Stimulated activated CD8-positive, alpha-beta memory T cell treated with anti-CD3 and anti-CD28 coated beads, Interleukin-15, amount 100 ng/mL, for 1 hour (primary cell): ENCODE results near the gene CLK4.

Experiments
- DNase-seq: peaks from one replicate; pipeline ENCODE4 v3.0.0-alpha.2; 2020; ENCODE audit warnings: low read depth

Gene CLK4

DNA sequence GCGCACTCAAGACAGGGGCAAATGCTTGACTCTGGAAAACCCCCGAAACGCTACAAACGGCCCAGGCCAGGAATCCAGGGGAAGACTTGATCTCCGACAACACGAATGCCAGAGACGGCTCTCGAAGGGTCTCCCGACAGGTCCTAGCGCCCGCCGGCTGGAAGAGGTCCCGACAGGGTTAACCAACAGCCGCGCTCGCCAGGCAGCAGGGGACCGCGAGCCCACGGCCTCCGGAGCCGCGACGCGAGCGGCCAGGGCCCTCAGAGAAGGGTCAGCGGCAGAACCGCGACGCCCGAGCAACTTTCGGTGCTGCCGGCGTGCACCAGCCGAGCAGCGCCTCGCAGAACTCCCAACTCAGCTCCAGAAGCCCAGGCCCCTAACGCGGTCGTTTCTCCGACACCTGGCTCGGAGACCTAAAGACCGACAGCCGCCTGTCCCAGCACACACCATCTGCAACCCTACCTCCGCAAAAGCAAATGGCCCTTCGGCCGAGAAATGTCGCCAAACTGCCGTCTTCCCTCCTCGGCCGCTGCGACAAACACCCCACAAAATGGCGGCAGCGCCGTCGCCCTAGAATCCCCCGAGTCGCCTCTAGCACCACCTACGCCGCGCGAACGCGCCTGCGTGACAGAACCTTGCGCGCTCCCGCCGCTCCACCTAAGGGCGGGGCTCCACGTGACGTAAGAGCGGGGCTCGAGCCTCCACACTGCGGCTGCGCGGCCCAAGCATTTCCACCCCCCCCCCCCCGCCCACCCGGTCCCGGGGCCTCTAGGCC is at the start of gene CLK4:
TSS of gene CLK4 (minus strand) at position 567 of the 775 bp plus-strand sequence. CDS start 3,634 bp downstream, outside the sequence.
- DNase-seq, result peak; percentile 93

DNA sequence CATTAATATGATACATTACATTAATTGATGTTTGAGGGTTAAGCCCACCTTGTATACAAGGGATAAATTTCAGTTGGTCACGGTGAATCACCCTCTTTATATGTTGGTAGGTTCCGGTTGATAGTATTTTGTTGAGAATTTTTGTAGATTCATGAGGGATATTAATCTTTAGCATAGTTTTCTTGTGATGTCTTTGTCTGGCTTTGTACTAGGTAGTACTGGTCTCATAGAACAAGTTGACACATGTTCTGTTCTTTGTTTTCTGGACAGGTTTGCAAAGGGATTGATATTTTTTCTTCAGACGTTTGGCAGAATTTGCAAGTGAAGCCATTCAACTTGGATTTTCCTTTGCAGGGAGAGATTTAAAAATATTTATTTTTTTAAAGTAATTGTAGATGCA is 49.1 kb upstream of the CLK4 start:
- no peak for DNase-seq

DNA sequence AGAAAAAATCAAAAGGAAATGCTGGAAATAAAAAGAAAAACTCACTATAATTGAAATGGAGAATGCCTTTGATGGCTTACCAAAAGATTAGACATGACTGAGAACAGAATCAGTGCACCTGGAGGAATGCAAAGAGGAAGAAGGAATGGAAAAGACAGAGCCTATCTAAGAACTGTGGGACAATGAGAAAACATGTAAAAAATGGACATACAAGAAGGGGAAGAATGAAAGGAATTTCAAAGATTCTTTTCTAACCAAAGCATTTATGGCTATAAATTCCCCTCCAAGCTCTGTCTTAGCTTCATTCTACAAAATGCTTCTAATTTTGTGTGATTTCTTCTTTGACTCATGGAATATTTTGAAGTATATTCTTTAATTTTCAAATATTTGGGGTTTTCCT is 47.5 kb upstream of the CLK4 start:
- DNase-seq, result no peak

DNA sequence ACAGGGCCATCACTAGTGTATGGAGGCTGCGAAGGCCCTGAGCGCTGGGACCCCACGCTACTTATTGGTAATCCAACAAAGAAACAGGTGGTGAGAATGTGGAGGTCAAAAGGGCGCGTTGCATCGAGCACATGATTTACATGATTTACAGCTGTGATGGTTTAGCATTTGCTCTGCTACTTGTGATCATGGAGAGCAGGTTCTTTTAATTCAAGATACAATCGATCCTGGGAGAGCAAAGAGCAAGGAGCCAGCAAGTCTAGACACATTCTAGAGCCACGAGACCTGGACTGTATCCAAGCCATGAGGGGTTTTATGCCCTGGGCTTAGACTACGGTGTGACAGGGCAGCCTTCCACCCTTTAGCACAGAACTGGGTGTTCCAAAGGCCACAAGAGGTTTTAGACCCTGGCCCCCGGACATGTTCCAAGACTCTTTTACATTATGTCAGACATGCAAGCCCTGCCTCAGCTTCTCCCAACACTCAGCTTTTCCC is 47.0 kb upstream of the CLK4 start:
- DNase-seq, result no peak

DNA sequence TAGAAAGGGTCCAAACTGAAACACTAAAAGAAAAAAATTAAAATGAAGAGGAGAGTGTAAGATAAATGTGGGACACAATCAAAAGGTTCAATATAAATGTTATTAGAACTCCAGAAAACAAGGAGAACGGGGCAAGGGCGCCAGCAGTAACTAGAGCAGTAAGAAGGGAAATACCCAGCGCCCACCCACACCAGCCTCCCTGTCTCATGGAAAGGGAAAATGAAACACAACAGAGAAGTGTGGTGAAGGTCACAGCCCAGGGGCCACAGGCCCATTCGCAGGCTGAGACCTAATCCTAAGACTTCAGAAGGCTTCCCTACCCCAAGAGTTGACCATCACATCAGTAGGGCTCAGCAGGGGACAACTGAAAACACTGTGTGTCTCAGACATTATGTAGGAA is 45.8 kb upstream of the CLK4 start:
- DNase-seq, result no peak

DNA sequence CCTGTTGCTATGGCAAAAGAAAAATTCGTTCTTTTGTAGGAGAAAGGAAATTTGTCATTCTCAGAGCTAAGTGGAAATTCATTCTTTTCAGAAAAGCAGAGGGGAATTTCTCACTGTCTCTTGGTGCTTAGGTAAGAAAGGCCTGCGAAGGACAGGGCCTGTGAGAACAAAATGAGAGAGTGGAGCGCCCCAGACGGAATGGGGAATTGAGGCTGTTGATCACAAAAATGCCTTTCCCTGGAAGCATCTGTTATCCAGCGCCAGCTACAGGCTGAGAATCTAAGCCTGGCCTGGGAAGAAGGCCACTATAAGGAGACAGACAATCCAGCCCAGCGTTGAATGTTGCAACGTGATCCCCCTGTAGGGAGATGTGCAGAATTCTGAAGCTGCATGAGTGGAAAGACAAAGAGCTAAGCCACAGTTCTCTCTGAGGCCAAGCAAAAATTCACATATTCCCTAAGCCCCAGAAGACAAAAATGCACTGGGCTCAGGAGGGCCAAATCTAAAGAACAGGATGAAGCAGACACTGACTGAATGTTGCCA is 44.8 kb upstream of the CLK4 start:
- DNase-seq, result no peak

DNA sequence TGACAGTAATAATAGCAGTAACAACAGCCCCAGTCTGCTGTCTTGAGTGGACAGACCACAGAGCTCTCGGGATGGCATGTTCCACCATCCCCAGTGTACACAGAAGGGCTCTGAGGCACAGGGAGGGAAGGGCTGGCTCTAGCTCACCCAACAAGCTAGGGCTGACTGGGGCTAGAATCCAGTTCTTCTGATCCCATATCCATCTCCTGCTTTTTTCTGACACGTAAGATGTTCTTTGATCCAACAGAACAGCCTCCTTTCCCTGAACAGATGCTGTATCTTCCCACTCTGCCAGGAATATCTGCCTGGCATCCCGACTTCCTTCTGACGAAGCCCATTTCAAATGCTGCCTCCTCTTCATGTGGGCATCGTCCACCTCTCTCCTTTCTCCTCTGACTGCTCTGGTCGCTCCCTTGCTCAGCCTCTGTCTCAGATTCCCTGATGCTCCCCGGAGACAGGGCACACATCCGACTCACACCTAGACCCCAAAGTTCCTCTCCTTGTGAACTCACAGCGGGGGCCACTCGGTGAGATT is 43.6 kb upstream of the CLK4 start:
- DNase-seq, result no peak

DNA sequence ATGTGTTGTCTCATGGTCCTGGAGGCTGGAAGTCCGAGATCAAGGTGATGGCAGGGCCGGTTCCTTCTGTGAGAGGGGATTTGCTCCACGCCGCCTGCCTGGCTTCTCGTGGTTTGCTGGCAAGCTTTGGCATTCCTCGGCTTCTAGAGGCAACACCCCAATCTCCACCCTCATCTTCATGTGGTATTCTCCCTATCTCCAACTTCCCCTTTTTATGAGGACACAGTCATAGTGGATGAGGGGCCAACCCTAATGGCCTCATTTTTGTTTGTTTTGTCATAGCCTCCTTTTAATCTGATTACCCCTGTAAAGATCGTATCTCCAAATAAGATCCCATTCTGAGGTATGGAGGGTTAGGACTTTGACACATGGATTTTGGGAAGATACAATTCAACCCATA is 41.7 kb upstream of the CLK4 start:
- DNase-seq, result no peak

DNA sequence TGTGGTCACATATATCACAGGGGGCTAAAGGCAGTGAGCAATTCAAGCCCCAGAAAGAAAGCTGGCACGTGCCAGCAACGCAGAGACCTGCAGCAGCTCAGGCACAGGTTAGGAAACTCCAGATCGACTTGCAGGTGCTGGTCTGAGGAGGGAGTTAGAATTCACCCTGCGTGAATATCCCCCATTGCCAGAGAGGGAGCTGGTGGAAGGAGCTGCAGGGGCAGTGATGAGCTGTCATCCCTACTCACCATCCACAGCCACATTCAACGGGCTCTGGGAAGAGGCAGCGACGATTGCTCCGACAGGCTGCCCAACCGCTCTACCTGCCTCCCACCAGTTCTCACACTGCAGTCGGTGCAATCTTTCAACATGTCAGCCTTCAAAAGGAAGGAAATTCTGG is 40.8 kb upstream of the CLK4 start:
- DNase-seq, result no peak

DNA sequence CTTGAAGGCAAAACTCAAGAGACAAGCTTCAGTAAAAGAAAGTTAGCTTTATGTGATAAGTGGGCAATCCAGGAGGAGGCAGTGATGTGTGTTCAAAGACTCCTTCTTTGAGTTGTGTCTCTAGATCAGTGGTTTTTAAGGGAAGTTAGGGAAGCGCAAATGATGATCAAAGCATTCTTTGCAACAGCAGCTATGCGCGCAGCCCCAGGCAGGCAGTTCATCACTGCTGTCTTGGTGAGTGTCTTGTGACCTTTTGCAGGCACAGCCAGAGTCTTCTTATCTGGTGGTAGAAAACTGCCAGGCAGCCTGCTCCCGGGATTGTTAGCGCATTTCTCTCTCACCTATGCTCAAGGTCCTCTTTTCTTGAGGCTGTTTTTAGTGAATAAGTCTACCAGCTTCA is 40.3 kb upstream of the CLK4 start:
- DNase-seq, result no peak

DNA sequence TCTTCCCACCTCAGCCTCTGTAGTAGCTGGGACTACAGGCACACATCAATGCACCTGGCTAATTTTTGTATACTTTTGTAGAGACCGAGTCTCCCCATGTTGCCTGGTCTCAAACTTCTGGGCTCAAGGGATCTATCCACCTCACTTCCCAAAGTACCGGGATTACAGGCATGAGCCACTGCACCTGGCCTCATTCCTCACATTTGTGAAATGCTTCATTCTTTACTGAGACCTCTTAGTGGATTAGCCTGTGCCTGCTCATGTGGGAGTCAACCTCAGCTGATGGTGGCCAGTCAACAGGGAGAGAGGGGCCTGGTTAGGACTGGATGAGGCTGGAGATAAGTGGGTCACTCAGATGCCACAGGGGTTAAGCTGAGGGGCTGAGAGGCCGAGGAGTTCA is 37.3 kb upstream of the CLK4 start:
- no peak for DNase-seq

DNA sequence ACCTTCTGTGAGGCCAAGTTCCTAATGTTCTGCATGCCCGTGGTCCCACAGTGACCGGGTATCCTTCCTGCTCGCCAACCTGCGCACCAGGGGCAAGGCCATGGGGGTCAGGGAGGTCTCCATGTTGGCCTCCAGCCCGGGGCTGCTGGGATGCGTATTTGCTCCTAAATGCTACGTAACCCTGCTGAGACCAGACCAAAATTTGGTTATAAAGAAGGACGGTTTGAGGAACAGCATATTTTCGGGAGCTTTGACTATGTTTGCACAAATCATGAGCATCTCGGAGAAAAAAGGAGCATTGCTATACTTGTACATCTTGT is 35.7 kb upstream of the CLK4 start:
- no peak for DNase-seq

DNA sequence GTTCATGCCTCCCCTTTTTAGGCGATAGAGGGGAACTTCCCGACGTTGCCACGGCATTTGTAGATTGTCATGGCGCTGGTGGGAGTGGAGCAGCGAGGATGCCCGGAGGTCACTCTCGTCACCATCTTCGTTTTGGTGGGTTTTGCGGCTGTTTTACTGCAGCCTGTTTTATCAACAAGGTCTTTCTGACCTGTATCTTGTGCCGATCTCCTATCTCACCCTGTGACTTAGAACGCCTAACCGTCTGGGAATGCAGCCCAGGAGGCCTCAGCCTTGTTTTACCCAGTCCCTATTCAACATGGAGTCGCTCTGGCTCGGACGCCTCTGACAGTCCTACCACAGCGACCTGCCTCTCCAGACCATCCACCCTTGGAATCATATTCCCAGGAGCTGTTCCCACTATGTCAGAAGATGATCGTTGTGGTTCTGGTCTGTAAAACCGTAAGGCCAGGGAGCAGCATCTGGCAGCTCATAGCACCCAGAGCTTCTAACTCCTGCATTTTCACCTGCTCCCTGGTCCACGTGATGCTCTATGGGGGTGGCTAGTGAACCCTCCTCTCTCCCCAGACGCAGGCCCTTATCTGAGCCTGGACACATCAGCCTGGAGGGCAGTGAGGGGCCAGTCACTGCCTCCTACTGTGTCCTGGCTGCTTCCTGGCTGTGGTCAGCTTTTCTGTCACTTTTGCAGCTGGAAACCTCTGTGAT is 35.1 kb upstream of the CLK4 start:
- no peak for DNase-seq

DNA sequence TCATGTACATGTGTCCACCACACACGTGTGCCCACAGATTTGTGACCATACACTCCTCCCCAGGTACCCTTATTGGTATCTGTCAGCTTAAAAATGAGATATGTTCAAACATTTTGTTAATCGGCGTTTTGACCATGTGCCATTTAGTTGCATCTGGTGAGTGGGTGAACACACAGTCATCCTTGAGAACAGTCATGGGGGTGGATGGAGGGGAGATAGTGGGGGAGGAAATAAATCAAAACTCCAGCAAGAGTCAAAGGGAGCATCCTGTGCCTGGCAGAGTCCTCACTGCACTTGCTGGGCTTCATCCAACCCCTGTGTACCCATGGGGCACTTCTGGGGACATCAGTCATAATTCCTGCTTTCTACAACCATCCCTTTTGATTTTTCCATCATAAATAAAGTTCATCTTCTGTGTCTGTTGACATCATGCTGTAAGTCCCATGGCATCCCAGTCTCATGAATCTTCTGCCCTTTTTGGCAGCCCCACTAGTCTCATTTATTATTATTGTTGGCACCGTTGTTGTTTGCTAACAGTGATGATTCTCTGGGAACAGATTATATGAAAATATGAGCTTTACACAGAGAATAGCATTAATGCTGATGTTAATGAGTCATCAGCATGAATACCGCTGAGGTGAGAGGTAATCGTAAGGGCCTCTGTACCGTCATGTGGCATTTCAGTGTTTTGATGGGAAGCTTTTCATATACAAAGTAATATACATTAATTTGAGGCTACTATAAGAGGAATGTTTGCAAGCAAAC is 24.4 kb upstream of the CLK4 start:
- DNase-seq, result no peak

DNA sequence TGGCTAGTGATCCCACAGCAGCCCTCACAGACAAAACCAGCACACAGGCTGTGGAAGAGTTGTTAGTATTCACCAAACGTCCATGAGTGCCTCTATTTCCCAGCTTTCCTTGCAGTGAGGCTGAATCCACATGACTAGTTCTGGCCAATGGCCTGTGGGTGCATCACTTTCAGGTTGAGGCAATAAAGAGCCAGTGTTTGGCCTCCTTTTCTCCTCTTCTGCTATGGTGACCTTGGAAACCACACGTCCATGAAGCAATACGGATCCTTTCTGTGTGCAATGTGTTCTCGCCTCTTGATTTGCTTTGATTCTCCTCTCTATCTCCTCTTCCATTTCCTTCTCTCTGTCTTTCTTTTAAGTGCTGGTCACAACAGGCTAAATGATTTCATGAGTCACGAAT is 23.4 kb upstream of the CLK4 start:
- DNase-seq, result no peak

DNA sequence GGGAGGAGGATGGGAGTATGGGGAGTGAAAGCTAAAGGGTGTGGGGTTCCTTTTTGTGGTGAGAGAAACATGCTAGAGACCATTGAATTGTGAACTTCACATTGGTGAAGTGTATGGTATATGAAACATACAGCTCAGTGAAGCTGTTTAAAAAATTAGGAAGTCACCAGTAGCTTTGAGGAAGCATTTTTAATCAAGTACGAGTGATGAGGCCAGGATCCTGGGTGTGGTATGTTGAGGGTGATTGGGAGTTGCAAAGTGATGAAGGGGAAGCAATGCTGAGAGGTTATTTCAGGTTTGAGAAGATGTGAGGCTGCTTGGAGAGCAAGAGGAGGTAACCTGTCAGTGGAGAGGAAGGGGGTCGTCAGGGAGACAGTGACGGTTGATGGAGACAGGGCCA is 22.7 kb upstream of the CLK4 start:
- DNase-seq, result no peak

DNA sequence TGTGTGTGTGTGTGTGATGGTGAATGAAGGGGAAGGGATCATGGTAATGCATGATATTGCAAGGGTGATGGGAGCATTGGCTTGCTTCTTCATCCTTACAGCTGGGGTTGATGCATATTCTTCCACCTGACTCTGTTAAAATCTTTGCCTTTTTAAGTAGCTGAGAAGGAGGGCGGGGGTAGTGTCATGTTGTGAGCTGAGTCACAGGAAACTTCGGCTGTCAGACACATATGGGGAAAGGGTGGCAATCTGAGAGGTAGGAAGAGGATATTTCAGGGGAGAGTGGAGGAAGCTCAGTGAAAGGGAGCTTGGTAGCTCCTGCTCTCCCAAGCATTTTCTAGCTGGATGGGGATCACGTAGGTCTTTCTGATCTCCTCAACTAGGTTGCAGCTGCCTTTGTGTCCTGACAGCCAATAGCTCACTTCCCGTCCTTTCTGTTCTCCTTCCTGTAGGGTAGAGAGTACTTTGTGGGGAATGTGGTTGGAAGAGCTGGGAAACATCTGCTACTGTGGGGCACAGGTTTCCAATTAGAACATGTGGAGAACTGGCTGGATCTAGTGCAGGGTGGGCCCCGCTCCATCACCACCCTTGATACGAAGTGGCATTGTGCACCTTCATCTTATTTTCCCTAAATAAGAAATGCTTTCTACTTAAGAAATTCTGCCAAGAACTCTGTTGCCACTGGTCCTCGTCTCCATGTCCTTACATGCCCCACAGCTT is 18.1 kb upstream of the CLK4 start:
- no peak for DNase-seq

DNA sequence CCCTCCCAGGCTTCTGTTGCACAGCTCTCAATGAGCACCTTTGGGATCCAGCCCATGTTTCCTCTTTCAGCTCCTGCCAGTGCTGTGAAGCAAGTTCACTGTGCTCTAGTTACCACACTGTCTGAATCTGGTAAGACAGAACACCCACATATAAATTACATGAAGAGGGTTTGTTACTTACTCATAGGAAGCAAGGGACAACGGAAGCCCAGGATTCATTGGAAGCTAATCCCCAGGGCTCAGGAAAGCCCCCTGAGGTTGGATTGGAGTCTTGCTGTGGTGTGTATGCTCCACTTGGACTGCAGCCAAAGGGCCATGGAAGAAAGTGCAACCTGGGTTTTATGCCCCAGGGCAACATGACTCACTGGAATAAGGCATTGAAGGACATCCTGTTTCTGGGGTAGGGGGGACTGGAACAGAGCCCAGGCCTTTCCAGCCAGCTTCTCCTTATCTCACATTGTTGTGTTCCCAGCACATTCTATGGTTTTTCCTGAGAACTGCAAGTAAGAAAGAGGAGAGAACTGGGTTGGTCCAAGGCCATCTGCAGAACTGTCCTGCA is 15.6 kb upstream of the CLK4 start:
- DNase-seq, result no peak

DNA sequence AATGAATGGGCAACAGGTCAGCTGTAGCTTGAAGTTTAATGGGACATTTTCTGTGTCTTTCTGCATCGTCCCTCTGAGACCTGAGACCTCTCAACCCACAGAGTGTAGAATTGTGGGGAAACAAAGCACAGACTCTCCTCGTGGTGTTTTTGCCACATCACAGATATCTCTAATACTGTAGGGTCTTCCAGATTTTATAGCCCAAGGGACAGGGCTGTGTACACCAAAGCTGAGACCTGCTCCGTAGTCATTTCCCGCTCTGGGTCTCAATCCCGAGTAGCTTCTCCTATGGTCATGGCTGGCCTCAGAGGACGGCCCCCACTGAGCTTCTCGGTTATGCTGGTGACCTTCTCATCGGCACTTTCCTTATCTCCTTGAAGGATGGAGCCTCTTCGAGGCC is 14.9 kb upstream of the CLK4 start:
- no peak for DNase-seq

DNA sequence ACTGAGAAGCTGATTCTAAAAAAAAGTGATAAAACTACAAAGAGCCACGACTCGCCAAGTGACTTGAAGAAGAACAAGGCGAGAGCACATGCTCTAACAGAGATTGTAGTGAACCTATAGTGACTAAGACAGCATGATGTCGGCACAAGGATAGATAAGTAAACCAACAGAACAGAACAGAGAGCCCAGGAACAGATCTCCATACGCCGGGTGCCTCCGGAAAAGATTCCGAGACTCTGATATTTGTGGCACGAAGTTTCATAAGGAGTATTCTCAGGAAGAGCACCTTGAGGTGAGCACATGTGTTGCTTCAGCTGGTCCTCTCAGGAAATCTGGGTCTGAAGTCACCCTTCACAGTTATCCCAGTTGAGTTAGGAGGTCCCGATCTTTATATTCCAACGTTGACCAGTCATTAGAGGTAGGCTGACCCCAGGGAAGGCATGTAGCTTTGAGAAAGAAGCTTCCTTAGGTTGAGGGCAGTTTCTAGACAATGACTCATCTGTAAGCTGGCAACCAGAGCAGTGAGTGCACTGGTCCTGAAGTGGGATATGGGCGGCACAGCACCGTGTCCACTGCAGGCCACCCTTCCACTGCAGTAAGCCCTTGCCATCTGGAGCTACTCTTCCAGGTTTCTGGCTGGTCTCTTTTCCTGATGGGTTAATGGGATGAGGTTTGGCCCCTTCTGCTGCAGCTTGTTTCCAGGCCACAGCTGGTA is 13.6 kb upstream of the CLK4 start:
- no peak for DNase-seq
